H1 (cell line): ENCODE results near the gene RNF149.

Source experiments
- CHD2 ChIP-seq: IDR thresholded peaks from 2 replicates; pipeline ENCODE4 v1.6.1; 2012; ENCODE audit warnings: low read length, improper control_type of control experiment
- CTCF ChIP-seq, 3 experiments: IDR thresholded peaks; 1 replicate in 2 of 3; 2 replicates in 1 of 3; pipeline versions ENCODE4 v1.5.1 to v1.6.1; 2011; ENCODE audit warnings: low read length in 3 of 3, mild to moderate bottlenecking in 3 of 3, inconsistent platforms in 2 of 3, low read depth in 1 of 3, moderate library complexity in 1 of 3; ENCODE audit not compliant: insufficient read depth in 1 of 3; ENCODE audit errors: control extremely low read depth in 1 of 3
- EP300 ChIP-seq, 2 experiments: IDR thresholded peaks; 1 replicate in 1 of 2; 2 replicates in 1 of 2; pipeline ENCODE4 v1.6.1; 2011 to 2012; ENCODE audit warnings: low read depth in 2 of 2, low read length in 2 of 2, mild to moderate bottlenecking in 2 of 2, borderline replicate concordance in 1 of 2, inconsistent platforms in 1 of 2, moderate library complexity in 1 of 2
- FOSL1 ChIP-seq: IDR thresholded peaks from 2 replicates; pipeline ENCODE4 v1.6.1; 2011; ENCODE audit warnings: mild to moderate bottlenecking, low read depth, low read length, moderate library complexity; ENCODE audit not compliant: insufficient read depth
- KDM5A ChIP-seq: fragments of 200-600 bp; IDR thresholded peaks from 2 replicates; pipeline ENCODE4 v1.7.1; 2012; ENCODE audit warnings: mild to moderate bottlenecking, low read length, inconsistent platforms, mixed read lengths
- NRF1 ChIP-seq: IDR thresholded peaks from 2 replicates; pipeline ENCODE4 v1.6.1; 2011; ENCODE audit warnings: mild to moderate bottlenecking, low read depth, low read length, improper control_type of control experiment
- POLR2A ChIP-seq, 2 experiments: IDR thresholded peaks; 1 replicate in 1 of 2; 2 replicates in 1 of 2; pipeline ENCODE4 v1.6.1; 2011; ENCODE audit warnings: low read depth in 2 of 2, low read length in 2 of 2, mild to moderate bottlenecking in 2 of 2; ENCODE audit errors: control extremely low read depth in 1 of 2
- POLR2AphosphoS5 ChIP-seq: IDR thresholded peaks from 2 replicates; pipeline ENCODE4 v1.6.1; 2011; ENCODE audit warnings: low read depth, low read length
- RBBP5 ChIP-seq: IDR thresholded peaks from 2 replicates; pipeline ENCODE4 v1.7.1; 2012; ENCODE audit warnings: low read depth, mild to moderate bottlenecking, inconsistent platforms, low read length, moderate library complexity, borderline replicate concordance

DNA sequence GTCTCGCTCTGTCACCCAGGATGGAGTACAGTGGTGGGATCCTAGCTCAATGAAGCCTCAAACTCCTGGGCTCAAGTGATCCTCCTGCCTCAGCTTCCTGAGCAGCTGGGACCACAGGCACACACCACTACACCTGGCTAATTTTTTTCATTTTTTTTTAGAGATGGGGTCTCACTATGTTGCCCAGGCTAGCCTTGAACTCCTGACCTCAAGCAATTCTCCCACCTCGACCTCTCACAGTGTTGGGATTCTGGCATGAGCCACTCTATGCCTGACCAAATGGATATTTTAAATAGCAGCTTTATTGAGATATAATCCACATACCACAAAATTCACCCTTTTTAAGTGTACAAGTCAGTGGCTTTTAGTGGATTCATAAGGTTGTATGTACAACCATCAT lies 11.1 kb downstream of the RNF149 start:
- no peak for TF ChIP-seq CTCF (IDR thresholded peaks at IDR 0.05; ENCODE audit: control extremely low read depth in 1 of 3, insufficient read depth in 1 of 3, low read depth in 1 of 3, low read length in 3 of 3)
- no peak for TF ChIP-seq CHD2
- no peak for TF ChIP-seq KDM5A
- TF ChIP-seq FOSL1 = no peak
- no peak for TF ChIP-seq NRF1
- TF ChIP-seq EP300 (IDR thresholded peaks at IDR 0.05; ENCODE audit: borderline replicate concordance in 1 of 2, low read depth in 2 of 2, low read length in 2 of 2) = no peak
- TF ChIP-seq RBBP5 = no peak
- TF ChIP-seq POLR2A (IDR thresholded peaks at IDR 0.05; ENCODE audit: control extremely low read depth in 1 of 2, low read depth in 2 of 2, low read length in 2 of 2) = no peak
- TF ChIP-seq POLR2AphosphoS5 = no peak
